Measurements from ENCODE around the gene USP17L29. TPM values are rescaled to one million over a fixed set of nuclear protein-coding genes. Genes with fewer than 3 reads are reported as not detected.
"Not testable (repeated sequence)": the region's sequence is repeated elsewhere in the genome, so short reads cannot be mapped to it uniquely, and the experiment has no call there.

USP17L29 gene
- polyA plus RNA-seq, 2 donors = not detected

GRCh38 chr4:9379881-9380280, 26.4 kb downstream of the USP17L29 start:
- not testable (repeated sequence) for H3K4me3 ChIP-seq (ENCODE audit: low read depth in 1 of 2, low read length in 2 of 2); H3K27me3 ChIP-seq (ENCODE audit: control insufficient read depth in 1 of 2, insufficient read depth in 2 of 2, low read length in 2 of 2); H3K4me1 ChIP-seq (ENCODE audit: control insufficient read depth in 2 of 2, insufficient read depth in 2 of 2, low read length in 1 of 2); H3K36me3 ChIP-seq (ENCODE audit: control insufficient read depth in 2 of 2, insufficient read depth in 2 of 2, low read length in 1 of 2); H3K27ac ChIP-seq (ENCODE audit: low read depth in 2 of 2, low read length in 1 of 2); H3K9me3 ChIP-seq (ENCODE audit: control insufficient read depth in 2 of 2, insufficient read depth in 1 of 2, low read depth in 1 of 2, low read length in 1 of 2)
- 44 to 52% methylated on average over 1 of the region's 1 CpG for WGBS, 2 donors

DNA sequence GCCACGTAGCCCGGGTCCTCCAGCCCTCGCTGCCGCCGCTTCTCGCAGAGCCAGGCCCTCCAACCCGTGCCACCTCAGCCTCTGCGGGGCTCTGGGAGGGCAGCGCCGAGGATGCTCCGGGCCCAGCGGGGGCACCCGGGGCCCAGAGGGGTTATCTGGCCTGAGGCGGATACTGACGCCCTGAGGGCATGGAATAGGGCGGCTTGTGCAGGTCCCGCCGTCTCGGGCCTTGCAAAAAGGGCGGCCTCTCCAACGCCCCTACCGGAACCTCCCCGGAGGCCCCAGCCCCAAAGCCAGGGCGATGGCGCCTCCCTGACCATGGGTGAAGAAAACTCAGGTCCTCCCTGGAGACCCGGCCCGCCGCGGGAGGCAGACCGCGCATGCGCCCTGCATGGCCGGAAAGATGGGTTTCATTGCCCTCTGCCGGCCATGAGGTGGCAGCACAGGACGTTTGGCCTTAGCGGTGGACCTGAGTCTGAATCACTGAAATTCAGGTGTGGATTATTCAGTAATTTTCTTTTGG, 27.6 kb downstream of the USP17L29 start:
- not testable (repeated sequence) for H3K4me1 ChIP-seq (ENCODE audit: control insufficient read depth in 2 of 2, insufficient read depth in 2 of 2, low read length in 1 of 2); H3K36me3 ChIP-seq (ENCODE audit: control insufficient read depth in 2 of 2, insufficient read depth in 2 of 2, low read length in 1 of 2); H3K9me3 ChIP-seq (ENCODE audit: control insufficient read depth in 2 of 2, insufficient read depth in 1 of 2, low read depth in 1 of 2, low read length in 1 of 2); H3K27ac ChIP-seq (ENCODE audit: low read depth in 2 of 2, low read length in 1 of 2); H3K27me3 ChIP-seq (ENCODE audit: control insufficient read depth in 1 of 2, insufficient read depth in 2 of 2, low read length in 2 of 2)
- peak overlapping the region in 1 of 2 donors; percentile 9 for H3K4me3 ChIP-seq (ENCODE audit: low read depth in 1 of 2, low read length in 2 of 2)
- WGBS, 2 donors = 34 to 37% methylated on average over 26 to 36 of the region's 36 CpGs

- WGBS, 2 donors = 54 to 84% methylated on average over 1 of the region's 1 CpG
Measured at GRCh38 chr4:9384126-9384525, 30.7 kb downstream of the USP17L29 start.

DNA sequence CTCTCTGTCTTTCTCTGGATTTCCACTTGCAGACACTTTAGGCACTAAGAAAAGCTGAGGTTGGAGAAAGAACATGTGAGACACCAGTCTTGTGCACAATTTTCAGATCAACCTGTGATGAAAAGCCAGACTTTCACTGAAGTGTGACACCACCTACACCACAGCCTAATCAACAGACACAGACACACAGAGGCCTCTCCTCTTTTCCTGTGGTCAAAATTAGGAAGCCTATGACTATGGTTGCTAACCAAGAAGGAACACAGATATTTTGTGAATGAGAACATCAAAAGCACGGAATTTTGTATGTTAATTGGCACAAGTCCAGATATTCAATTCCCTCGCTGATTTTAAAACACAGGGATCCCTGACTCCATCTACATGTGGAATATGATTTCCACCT, 35.6 kb downstream of the USP17L29 start:
- H3K27ac ChIP-seq (ENCODE audit: low read depth in 2 of 2, low read length in 1 of 2); H3K27me3 ChIP-seq (ENCODE audit: control insufficient read depth in 1 of 2, insufficient read depth in 2 of 2, low read length in 2 of 2); H3K4me3 ChIP-seq (ENCODE audit: low read depth in 1 of 2, low read length in 2 of 2); H3K9me3 ChIP-seq (ENCODE audit: control insufficient read depth in 2 of 2, insufficient read depth in 1 of 2, low read depth in 1 of 2, low read length in 1 of 2); H3K36me3 ChIP-seq (ENCODE audit: control insufficient read depth in 2 of 2, insufficient read depth in 2 of 2, low read length in 1 of 2); H3K4me1 ChIP-seq (ENCODE audit: control insufficient read depth in 2 of 2, insufficient read depth in 2 of 2, low read length in 1 of 2): not testable (repeated sequence)
- 32 to 35% methylated on average over 2 of the region's 2 CpGs for WGBS, 2 donors

More at GRCh38 chr4:9384126-9384525, 30.7 kb downstream of the USP17L29 start:
- Histone ChIP-seq H3K4me1 (ENCODE audit: control insufficient read depth in 2 of 2, insufficient read depth in 2 of 2, low read length in 1 of 2) (no peaks in the 10 kb centered on the region), H3K9me3 (ENCODE audit: control insufficient read depth in 2 of 2, insufficient read depth in 1 of 2, low read depth in 1 of 2, low read length in 1 of 2) (no peaks in the 10 kb centered on the region), H3K27me3 (ENCODE audit: control insufficient read depth in 1 of 2, insufficient read depth in 2 of 2, low read length in 2 of 2) (no peaks in the 10 kb centered on the region), H3K27ac (ENCODE audit: low read depth in 2 of 2, low read length in 1 of 2) (no peak overlapping the region), H3K36me3 (ENCODE audit: control insufficient read depth in 2 of 2, insufficient read depth in 2 of 2, low read length in 1 of 2) (no peaks in the 10 kb centered on the region), H3K4me3 (ENCODE audit: low read depth in 1 of 2, low read length in 2 of 2) (no peak overlapping the region)

Other genes with a start within 250 kb of the USP17L29 start
- not detected for gene FAM90A26, start 183.2 kb upstream of the USP17L29 start, polyA plus RNA-seq
- gene USP17L10, start 143.0 kb upstream of the USP17L29 start, polyA plus RNA-seq = not detected
- not detected for gene USP17L11, start 138.2 kb upstream of the USP17L29 start, polyA plus RNA-seq
- gene USP17L12, start 133.5 kb upstream of the USP17L29 start, polyA plus RNA-seq = not detected
- not detected for gene USP17L13, start 128.7 kb upstream of the USP17L29 start, polyA plus RNA-seq
- not detected for gene USP17L15, start 119.3 kb upstream of the USP17L29 start, polyA plus RNA-seq
- gene USP17L17, start 109.8 kb upstream of the USP17L29 start, polyA plus RNA-seq = not detected
- gene USP17L18, start 105.0 kb upstream of the USP17L29 start, polyA plus RNA-seq = not detected
- gene USP17L19, start 100.3 kb upstream of the USP17L29 start, polyA plus RNA-seq = not detected
- not detected for gene USP17L20, start 95.5 kb upstream of the USP17L29 start, polyA plus RNA-seq
- gene USP17L21, start 90.8 kb upstream of the USP17L29 start, polyA plus RNA-seq = not detected
- not detected for gene USP17L22, start 86.0 kb upstream of the USP17L29 start, polyA plus RNA-seq
- gene USP17L24, start 28.5 kb upstream of the USP17L29 start, polyA plus RNA-seq = not detected
- not detected for gene USP17L25, start 23.7 kb upstream of the USP17L29 start, polyA plus RNA-seq
- not detected for gene USP17L26, start 19.0 kb upstream of the USP17L29 start, polyA plus RNA-seq
- gene USP17L5, start 14.2 kb upstream of the USP17L29 start, polyA plus RNA-seq = not detected
- gene USP17L27, start 9.5 kb upstream of the USP17L29 start, polyA plus RNA-seq = not detected
- gene USP17L28, start 4.7 kb upstream of the USP17L29 start, polyA plus RNA-seq = not detected
- gene USP17L30, start 9.5 kb downstream of the USP17L29 start, polyA plus RNA-seq = not detected
- gene DEFB131A, start 90.8 kb downstream of the USP17L29 start, polyA plus RNA-seq = not detected